T-helper 1 cell treated with Interleukin-12 subunit alpha and Interleukin-12 subunit beta and Interleukin-4 antibody, amounts not matched to agents 30 ng/mL and 1 ng/mL, for 36 hours (primary cell): Measurements from ENCODE around the gene LPO. TPM values are rescaled to one million over a fixed set of nuclear protein-coding genes. Genes with fewer than 3 reads are reported as not detected.

Experiments
- intact Hi-C: fragments of 100-400 bp; cut with micrococcal nuclease; formaldehyde crosslinking; loops from one replicate; pipeline ENCODE4 v1.15.1; 2024
- total RNA-seq: library from RNA; stranded (reverse); gene quantifications from 2 replicates; pipeline ENCODE4 v1.2.3, GENCODE V29; 2022

LPO gene
- total RNA-seq, 1 donor from 2014 or later, result not detected

DNA sequence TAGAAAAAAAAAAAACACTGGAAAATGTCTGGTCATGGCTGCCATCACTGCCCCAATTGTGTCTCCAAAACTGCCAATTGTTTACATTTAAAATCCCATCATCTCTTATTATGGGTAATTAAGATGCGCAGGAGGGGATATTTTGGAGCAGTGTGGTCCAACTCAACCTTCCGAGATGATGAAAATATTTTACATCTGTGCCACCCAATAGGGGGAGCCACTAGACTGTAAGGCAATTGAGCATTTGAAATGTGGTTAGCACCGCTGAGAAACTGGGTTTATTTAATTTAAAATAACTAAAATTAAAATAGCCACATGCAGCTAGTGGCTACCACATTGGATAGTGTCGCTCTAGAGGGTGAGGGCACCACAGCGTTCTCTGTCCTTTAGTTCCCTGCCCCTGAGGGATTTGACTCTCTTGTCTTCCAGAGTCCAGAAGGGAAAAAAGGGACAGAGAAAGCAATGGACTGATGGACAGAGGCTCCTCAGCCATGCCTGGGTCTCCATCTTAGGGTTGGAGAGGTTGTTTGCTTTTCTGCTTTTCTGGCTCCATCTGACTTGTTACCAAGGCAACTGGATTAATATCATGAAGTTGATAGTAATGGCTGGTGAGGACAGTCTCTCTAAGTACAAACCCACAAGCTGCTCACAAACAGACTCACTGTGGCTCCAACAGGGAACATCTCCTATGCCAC is 38.9 kb downstream of the LPO start:
- intact Hi-C loops, result loop anchor here (1.0 kb wide), 2 partner anchors 140 to 170 kb away; partner anchors contain the start of gene RNF43

GRCh38 chr17:58277802-58278595 is 39.6 kb downstream of the LPO start:
- intact Hi-C loops, result loop anchor here (1.0 kb wide), 2 partner anchors 139 to 169 kb away; partner anchors contain the start of gene RNF43

GRCh38 chr17:58278661-58279015 is 40.3 kb downstream of the LPO start:
- intact Hi-C loops, result no loop called here

DNA sequence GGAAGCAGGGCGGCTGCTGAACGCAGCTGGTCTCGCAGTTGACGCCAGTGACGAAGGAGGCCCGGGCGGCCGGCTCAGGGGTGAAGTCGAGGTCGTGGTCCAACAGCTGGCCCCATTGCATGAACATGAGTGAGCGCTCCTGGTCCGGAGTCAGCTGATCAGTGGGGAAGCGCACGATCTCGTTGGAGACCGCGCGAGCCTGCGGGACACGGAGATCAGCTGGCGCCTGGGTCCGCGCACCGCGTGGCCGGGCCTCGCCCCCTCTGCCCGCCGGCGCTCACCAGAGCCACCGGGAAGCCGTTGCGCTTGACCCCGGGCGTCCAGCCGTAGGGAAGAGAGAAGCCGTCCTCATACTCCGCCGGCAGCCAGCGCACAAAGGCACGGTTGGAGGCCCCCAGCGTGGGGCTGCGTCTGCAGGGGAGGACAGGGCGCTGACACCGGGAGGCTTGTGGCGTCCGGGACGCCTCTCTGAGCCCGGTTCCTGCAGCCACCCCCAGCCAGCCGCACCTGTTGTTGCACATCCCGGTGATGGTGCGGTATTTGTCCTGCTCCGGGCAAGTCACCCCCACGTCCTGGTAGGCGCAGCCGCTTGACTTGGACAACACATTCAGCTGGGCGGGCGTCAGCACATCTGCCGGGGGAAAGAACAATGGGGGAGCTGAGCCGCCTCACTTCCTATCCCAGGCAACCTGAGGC is 40.8 kb downstream of the LPO start:
- intact Hi-C loops, result no loop called here

DNA sequence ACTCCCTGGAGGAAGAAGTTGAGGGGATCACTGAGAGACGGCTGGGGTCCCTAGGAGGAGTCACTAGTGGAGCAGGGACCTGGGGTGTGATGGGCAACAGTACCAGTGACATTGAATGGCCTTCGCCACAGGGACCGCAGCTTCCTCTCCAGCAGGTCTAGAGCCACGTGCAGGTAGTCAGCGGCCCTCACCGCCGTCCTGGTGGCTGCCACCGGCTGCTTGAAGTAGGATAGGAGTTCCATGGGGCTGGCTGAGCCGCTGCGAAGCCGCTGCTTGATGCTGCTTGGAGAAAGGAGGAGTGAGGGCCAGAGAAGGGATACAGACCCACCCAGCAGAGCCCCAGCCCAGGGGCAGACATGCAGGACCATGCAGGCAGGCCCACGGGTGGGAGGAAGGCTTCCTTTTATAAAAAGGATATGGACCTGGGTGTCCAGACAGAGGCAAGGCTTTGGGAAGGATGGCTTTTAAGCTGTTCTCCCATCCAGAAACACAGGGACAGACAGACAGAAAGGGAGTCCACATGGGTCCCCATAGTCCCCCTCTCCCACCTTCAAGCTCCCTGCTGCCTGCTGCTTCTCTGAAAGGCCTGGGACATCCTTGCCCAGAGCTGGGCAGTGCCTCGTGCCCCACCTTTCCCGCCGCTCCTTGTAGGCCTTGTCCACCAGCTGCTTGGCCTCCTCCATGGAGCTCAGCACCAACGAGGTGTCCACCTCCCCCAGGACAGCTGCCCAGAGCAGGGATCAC is 41.5 kb downstream of the LPO start:
- intact Hi-C loops, result no loop called here

GRCh38 chr17:58280480-58281217 is 42.3 kb downstream of the LPO start, which contains the start of gene MPO:
MPO (minus strand) TSS chr17:58280935; CDS start chr17:58280758, 177 bp downstream.
- intact Hi-C loops, result no loop called here

DNA sequence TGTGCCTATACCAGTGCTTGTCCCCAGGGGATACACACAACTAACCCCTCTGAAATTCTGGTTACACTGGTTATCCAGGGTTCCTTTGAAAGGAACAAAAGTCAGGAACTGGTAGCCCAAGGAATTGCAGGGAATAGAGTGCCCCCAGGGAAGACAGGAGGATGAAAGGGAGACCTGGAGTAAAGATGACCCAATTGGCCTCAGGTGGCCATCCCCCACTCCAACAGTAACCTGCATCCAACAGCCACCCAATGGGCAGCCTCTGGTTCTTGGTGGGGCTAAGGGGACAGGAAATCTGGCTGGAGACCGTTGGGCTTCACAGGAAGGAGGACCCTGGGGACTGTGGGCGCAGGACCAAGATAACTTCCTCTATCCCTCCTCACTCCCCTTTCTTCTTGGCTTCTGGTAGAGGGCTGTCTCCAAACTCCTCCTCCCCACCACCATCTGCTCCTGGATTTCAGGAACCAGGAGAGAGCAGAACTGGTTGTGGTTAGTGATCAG is 43.2 kb downstream of the LPO start:
- intact Hi-C loops, result no loop called here

GRCh38 chr17:58282442-58282841 is 44.1 kb downstream of the LPO start:
- intact Hi-C loops, result no loop called here

GRCh38 chr17:58283674-58284612 is 45.6 kb downstream of the LPO start:
- intact Hi-C loops, result no loop called here

DNA sequence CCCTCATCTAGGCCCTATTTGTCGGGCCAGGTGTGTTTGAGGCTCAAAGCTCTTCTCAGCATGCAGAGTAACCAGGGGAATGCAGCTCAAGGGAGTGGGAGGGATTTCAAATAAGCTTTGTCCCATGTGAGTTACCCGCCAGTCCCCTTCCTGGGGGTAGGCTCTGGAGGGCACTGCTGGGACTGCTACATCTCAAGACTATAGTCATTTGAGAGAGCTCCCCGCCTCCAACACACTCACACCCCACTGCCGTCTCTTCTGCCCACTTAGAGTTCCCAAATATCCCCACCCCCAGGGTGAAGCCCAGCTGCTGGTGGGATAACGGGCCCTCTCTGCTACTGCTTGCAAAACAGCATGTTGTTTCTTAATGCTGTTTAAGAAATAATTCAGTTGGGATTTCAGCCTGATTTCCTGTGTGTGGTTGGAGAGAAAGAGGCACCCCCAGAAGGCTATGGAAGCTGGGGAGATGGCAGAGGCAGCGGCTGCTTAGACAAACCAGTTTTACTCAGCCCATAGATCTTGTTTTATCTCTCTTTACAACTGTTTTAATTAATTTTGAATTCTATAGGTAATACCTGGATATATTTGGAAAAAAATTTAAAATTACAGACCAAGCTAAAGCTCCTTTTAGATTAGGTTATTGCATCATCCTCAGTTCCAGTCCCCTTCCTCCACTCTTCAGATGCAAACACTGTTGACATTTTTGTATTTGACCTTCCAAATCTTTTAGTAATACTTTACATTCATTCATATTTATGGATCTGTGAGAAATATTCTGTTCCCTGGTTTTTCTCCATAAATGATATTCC is 46.4 kb downstream of the LPO start:
- intact Hi-C loops, result no loop called here

DNA sequence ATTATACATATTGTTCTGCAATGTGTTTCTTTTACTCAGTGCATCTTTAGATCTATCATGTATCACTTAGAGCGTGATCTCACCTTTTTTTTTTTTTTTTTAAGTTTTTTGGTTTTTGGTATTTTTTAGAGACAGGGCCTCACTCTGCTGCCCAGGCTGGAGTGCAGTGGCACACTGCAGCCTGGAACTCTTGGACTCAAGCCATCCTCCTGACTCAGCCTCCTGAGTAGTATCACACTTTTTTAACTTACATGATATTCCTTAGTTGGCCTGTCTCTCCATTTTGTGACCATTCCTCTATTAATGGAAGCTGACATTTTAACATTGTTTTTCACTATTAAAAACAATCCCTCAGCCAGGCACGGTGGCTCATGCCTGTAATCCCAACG is 47.0 kb downstream of the LPO start:
- intact Hi-C loops, result no loop called here

- intact Hi-C loops, result no loop called here
These were observed 51.5 kb downstream of the LPO start for GRCh38 chr17:58289869-58290268.

DNA sequence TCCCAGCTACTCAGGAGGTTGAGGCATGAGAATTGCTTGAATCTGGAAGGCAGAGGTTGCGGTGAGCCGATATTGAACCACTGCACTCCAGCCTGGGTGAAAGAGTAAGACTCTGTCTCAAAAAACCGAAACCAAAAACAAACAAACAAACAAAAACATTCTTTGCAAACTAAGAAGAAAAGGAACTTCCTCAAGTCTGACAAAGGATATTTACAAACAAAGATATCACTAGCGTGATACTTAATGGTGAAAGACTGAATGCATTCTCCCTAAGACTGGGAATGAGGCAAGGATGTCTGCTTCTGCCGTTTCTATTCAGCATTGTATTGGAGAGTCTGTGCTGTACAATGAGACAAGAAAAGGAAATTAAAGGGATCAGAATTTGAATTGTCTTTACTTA is 52.9 kb downstream of the LPO start:
- intact Hi-C loops, result no loop called here

- intact Hi-C loops, result no loop called here
These were observed 55.6 kb downstream of the LPO start for GRCh38 chr17:58294034-58294433.

DNA sequence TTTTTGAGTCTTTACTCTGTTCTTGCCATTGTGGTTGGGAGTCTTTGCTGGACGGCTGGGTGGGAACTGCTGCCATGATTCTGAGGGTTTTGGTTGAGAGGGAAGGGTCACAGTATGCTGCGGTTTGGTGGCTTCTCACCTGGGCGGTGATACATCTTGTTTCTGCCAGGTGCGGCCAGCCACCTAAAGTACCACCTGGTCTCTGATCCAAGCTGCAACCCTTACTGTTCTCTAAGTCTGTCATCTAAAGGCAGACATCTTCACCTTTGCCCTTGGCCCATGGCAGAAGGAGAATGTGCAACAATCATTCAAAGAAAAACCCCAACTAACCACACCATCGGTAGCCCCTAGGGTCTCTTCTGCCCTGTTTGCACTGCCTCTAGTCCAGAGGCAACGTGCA is 62.0 kb downstream of the LPO start:
- intact Hi-C loops, result no loop called here

DNA sequence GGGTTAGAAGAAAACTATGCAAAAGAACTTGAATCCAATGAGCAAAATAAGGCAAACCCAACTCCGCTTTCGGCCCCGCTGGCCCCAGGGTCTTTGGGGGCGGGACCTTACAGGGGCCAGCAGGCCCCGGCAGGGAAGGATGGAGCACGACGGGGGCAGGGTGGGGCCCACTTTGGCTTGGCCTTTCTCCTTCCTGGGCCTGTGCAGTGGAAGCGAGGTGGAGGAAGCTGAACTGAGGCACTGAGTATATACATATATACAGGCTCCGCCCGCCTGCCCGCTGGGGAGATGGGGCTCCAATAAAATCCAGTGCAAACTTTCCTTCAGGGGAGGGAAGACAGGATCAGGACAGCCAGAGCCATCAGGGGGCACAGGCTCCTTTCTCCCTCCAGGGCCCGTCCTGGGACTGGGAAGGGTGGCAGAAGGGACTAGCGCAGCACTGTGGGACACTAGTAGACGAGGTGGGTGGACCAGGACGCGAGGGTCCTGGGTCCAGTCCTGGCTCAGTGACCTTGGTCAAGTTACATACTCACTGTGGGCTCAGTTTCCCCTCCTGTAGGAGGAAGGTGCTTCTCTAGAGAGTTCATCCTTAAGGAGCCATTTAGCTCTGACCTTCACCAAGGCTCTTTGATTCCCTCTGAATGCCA is 63.2 kb downstream of the LPO start:
- intact Hi-C loops, result no loop called here

GRCh38 chr17:58302171-58302918 is 64.0 kb downstream of the LPO start:
- intact Hi-C loops, result no loop called here
